HEK293 (cell line): ENCODE data around the gene LCN10.

Source experiments
- CTCF ChIP-seq: fragments of 450-650 bp; formaldehyde crosslinking; IDR thresholded peaks from 2 replicates; pipeline ENCODE4 v1.5.1; 2016; ENCODE audit warnings: missing biosample characterization, missing genetic modification characterization
- EGR2 ChIP-seq: fragments of 450-650 bp; formaldehyde crosslinking; IDR thresholded peaks from 2 replicates; pipeline ENCODE4 v1.5.1; 2016; ENCODE audit warnings: low read depth, missing biosample characterization, missing genetic modification characterization
- GLI2 ChIP-seq: fragments of 450-650 bp; formaldehyde crosslinking; IDR thresholded peaks from 2 replicates; pipeline ENCODE4; 2017; ENCODE audit warnings: missing biosample characterization, missing genetic modification characterization, low read depth, borderline replicate concordance
- PRDM2 ChIP-seq: fragments of 450-650 bp; formaldehyde crosslinking; IDR thresholded peaks from 2 replicates; pipeline ENCODE4 v1.5.1; 2016; ENCODE audit warnings: missing biosample characterization, missing genetic modification characterization, borderline replicate concordance
- REPIN1 ChIP-seq: fragments of 450-650 bp; formaldehyde crosslinking; IDR thresholded peaks from 2 replicates; pipeline ENCODE4 v1.5.1; 2017; ENCODE audit warnings: missing biosample characterization, missing genetic modification characterization, low read depth
- SP3 ChIP-seq: fragments of 450-650 bp; formaldehyde crosslinking; IDR thresholded peaks from 2 replicates; pipeline ENCODE4 v1.5.1; 2016; ENCODE audit warnings: missing biosample characterization, missing genetic modification characterization
- SP7 ChIP-seq: fragments of 450-650 bp; formaldehyde crosslinking; IDR thresholded peaks from 2 replicates; pipeline ENCODE4 v1.5.1; 2016; ENCODE audit warnings: missing biosample characterization, missing genetic modification characterization
- ZBTB17 ChIP-seq: fragments of 450-650 bp; formaldehyde crosslinking; IDR thresholded peaks from 2 replicates; pipeline ENCODE4 v1.5.1; 2016; ENCODE audit warnings: missing biosample characterization, missing genetic modification characterization
- ZFHX2 ChIP-seq: fragments of 450-650 bp; formaldehyde crosslinking; conservative IDR thresholded peaks from 2 replicates; pipeline ENCODE4 v1.5.1; 2016; ENCODE audit warnings: missing biosample characterization, missing genetic modification characterization
- ZNF174 ChIP-seq: fragments of 450-650 bp; formaldehyde crosslinking; IDR thresholded peaks from 2 replicates; pipeline ENCODE4 v1.5.0; 2017; ENCODE audit warnings: missing biosample characterization, mild to moderate bottlenecking, missing genetic modification characterization
- ZNF324 ChIP-seq: fragments of 450-650 bp; formaldehyde crosslinking; IDR thresholded peaks from 2 replicates; pipeline ENCODE4 v1.5.1; 2016; ENCODE audit warnings: missing biosample characterization, missing genetic modification characterization
- ZNF394 ChIP-seq: fragments of 450-650 bp; formaldehyde crosslinking; IDR thresholded peaks from 2 replicates; pipeline ENCODE4 v1.5.1; 2016; ENCODE audit warnings: missing biosample characterization, missing genetic modification characterization, mild to moderate bottlenecking, moderate library complexity, borderline replicate concordance
- ZNF521 ChIP-seq: fragments of 450-650 bp; formaldehyde crosslinking; IDR thresholded peaks from 2 replicates; pipeline ENCODE4 v1.5.1; 2017; ENCODE audit warnings: missing biosample characterization, mild to moderate bottlenecking, missing genetic modification characterization
- ZNF530 ChIP-seq: fragments of 450-650 bp; formaldehyde crosslinking; IDR thresholded peaks from 2 replicates; pipeline ENCODE4 v1.5.1; 2016; ENCODE audit warnings: low read depth, missing biosample characterization, missing genetic modification characterization
- ZNF561 ChIP-seq: fragments of 450-650 bp; IDR thresholded peaks from 2 replicates; pipeline ENCODE4 v1.5.1; 2018; ENCODE audit warnings: missing biosample characterization, missing genetic modification characterization, borderline replicate concordance
- ZNF600 ChIP-seq: fragments of 450-650 bp; formaldehyde crosslinking; IDR thresholded peaks from 2 replicates; pipeline ENCODE4 v1.5.1; 2016; ENCODE audit warnings: missing biosample characterization, missing genetic modification characterization
- ZNF660 ChIP-seq: fragments of 450-650 bp; IDR thresholded peaks from 2 replicates; pipeline ENCODE4 v1.5.1; 2018; ENCODE audit warnings: missing biosample characterization, mild to moderate bottlenecking, missing genetic modification characterization
- ZNF837 ChIP-seq: fragments of 450-650 bp; formaldehyde crosslinking; IDR thresholded peaks from 2 replicates; pipeline ENCODE4 v1.5.1; 2016; ENCODE audit warnings: missing biosample characterization, missing genetic modification characterization
- ZXDB ChIP-seq: fragments of 450-650 bp; formaldehyde crosslinking; IDR thresholded peaks from 2 replicates; pipeline ENCODE4 v1.5.1; 2016; ENCODE audit warnings: missing biosample characterization, missing genetic modification characterization
- TF ChIP-seq, protein P1 (sequence below): fragments of 450-650 bp; formaldehyde crosslinking; IDR thresholded peaks from 2 replicates; pipeline ENCODE4 v1.5.1; 2016; ENCODE audit warnings: missing biosample characterization, missing genetic modification characterization
- TF ChIP-seq, protein P2 (sequence below): fragments of 450-650 bp; formaldehyde crosslinking; IDR thresholded peaks from 2 replicates; pipeline ENCODE4 v1.5.0; 2017; ENCODE audit warnings: missing biosample characterization, missing genetic modification characterization, borderline replicate concordance
- TF ChIP-seq, protein P3 (sequence below): fragments of 450-650 bp; formaldehyde crosslinking; IDR thresholded peaks from 2 replicates; pipeline ENCODE4 v1.5.1; 2016; ENCODE audit warnings: missing biosample characterization, missing genetic modification characterization

The LCN10 gene

DNA sequence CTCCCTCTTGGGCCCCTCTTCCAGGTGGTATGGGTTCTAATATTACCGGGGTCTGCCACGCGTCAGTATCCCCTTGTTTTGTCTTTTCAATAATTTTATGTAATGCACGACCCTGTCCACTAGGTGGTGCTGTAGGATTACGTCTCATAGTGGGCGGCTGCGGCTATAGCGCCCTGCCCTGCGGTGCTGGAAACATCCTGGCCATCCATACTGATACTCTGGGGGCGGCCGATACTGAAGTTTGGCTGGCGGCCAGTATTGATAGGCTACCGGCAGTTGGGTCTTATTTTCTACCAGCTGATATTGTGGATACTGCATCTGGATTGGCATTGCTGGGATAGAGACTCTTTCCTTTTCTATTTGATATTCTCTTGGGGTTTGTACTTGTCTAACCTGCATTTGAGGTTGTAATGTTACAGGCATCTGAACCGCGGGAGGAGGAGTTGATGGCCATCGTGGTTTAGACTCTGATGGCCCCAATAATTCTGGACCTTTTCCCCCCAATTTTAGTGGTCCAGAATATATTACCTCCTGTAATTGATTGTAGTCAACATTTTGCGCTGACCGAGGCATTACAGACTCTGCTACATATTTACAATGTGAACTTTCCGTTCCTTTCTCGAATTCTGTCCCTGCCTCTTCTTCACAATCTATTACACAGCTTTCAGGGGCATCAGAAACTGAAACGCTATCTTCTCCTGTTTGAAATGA lies 45.1 kb upstream of the LCN10 start (continued):
- TF ChIP-seq PRDM2 (no peak), ZNF521 (tag by site-specific recombination) (no peak), ZNF660 (tag by site-specific recombination) (peak; percentile 29; the same call in 1 of the 2 replicates), ZXDB (peak; percentile 40; the same call in 1 of the 2 replicates), ZNF530 (tag by site-specific recombination) (no peak), CTCF (peak; percentile 91), GLI2 (tag by site-specific recombination) (no peak), ZNF561 (peak; percentile 56; the same call in 1 of the 2 replicates), ZNF600 (peak; percentile 92), ZNF324 (peak; percentile 60), REPIN1 (tag by site-specific recombination) (no peak), ZFHX2 (tag by site-specific recombination) (peak; percentile 44; the same call in 1 of the 2 replicates), SP7 (tag by site-specific recombination) (peak; percentile 58), ZNF394 (no peak; the same call in none of the 2 replicates), ZNF174 (tag by site-specific recombination) (no peak), ZBTB17 (tag by site-specific recombination) (peak; percentile 82), EGR2 (tag by site-specific recombination) (peak; percentile 50; the same call in 1 of the 2 replicates), ZNF837 (tag by site-specific recombination) (no peak), SP3 (0 out of 2 replicates have a peak, but pooled peaks have one; percentile 24)
- TF ChIP-seq, protein P1, sequence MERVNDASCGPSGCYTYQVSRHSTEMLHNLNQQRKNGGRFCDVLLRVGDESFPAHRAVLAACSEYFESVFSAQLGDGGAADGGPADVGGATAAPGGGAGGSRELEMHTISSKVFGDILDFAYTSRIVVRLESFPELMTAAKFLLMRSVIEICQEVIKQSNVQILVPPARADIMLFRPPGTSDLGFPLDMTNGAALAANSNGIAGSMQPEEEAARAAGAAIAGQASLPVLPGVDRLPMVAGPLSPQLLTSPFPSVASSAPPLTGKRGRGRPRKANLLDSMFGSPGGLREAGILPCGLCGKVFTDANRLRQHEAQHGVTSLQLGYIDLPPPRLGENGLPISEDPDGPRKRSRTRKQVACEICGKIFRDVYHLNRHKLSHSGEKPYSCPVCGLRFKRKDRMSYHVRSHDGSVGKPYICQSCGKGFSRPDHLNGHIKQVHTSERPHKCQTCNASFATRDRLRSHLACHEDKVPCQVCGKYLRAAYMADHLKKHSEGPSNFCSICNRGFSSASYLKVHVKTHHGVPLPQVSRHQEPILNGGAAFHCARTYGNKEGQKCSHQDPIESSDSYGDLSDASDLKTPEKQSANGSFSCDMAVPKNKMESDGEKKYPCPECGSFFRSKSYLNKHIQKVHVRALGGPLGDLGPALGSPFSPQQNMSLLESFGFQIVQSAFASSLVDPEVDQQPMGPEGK, result 0 out of 2 replicates have a peak, but pooled peaks have one; percentile 43
- TF ChIP-seq, protein P2, sequence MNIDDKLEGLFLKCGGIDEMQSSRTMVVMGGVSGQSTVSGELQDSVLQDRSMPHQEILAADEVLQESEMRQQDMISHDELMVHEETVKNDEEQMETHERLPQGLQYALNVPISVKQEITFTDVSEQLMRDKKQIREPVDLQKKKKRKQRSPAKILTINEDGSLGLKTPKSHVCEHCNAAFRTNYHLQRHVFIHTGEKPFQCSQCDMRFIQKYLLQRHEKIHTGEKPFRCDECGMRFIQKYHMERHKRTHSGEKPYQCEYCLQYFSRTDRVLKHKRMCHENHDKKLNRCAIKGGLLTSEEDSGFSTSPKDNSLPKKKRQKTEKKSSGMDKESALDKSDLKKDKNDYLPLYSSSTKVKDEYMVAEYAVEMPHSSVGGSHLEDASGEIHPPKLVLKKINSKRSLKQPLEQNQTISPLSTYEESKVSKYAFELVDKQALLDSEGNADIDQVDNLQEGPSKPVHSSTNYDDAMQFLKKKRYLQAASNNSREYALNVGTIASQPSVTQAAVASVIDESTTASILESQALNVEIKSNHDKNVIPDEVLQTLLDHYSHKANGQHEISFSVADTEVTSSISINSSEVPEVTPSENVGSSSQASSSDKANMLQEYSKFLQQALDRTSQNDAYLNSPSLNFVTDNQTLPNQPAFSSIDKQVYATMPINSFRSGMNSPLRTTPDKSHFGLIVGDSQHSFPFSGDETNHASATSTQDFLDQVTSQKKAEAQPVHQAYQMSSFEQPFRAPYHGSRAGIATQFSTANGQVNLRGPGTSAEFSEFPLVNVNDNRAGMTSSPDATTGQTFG (tag by site-specific recombination), result no peak
- TF ChIP-seq, protein P3, sequence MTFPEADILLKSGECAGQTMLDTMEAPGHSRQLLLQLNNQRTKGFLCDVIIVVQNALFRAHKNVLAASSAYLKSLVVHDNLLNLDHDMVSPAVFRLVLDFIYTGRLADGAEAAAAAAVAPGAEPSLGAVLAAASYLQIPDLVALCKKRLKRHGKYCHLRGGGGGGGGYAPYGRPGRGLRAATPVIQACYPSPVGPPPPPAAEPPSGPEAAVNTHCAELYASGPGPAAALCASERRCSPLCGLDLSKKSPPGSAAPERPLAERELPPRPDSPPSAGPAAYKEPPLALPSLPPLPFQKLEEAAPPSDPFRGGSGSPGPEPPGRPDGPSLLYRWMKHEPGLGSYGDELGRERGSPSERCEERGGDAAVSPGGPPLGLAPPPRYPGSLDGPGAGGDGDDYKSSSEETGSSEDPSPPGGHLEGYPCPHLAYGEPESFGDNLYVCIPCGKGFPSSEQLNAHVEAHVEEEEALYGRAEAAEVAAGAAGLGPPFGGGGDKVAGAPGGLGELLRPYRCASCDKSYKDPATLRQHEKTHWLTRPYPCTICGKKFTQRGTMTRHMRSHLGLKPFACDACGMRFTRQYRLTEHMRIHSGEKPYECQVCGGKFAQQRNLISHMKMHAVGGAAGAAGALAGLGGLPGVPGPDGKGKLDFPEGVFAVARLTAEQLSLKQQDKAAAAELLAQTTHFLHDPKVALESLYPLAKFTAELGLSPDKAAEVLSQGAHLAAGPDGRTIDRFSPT (tag by site-specific recombination), result no peak
